Camera-type eye (tissue), 1 donor: ENCODE measurements around the gene VANGL2. TPM values are rescaled to one million over a fixed set of nuclear protein-coding genes. Genes with fewer than 3 reads are reported as not detected.

ENCODE experiments used
- total RNA-seq: library from RNA; depleted of rRNA; stranded (reverse); fragments of >200 nt; gene quantifications from one replicate; pipeline ENCODE4 v1.2.3, GENCODE V29; 2014

VANGL2 gene
- 15.2 TPM for total RNA-seq

GRCh38 chr1:160400223-160400645 lies at the start of gene VANGL2:
Gene VANGL2 (plus strand): TSS chr1:160400564. CDS start chr1:160415838, 15,274 bp downstream.

DNA sequence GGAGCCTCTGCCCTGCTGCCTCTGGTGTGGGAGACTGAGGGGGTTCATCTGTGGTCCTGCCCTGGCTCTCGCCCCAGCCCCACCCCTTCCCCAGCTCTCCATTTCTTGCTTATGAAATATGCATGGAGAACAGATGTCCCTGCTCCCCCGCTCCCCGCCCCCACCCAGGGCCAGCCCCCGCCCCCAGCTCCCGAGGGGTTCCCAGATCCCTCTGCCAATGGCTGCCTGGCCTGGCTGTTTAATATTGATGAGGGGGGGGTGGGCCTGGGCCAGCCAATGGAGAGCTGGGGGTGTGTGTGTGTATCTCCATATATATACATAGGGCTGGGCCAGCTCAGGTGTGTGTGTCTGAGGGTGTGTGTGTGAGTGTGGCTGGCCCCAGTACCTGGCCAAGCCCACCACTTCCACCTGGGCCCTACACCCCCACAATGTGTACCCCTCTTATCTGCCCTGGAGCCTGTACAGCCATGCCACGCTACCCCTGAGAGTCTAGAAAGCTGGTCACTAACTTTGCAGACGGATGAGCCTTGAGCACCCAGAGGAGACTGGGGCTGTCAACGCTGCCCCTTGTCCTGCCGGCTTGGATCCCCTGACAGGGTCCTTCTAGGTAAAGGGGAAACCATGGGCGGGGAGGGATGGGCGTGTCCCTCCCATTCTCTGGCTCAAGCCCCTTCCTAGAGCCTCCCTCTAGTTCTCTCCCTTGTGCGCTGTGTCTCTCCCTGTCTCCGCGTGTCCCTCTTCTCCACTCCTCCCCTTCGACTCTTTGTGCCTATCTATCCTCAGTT lies 33.4 kb upstream of the VANGL2 start, which contains the start of gene NHLH1:
NHLH1 (plus strand) TSS at position 341 of the 785 bp plus-strand sequence. CDS start 3,661 bp downstream, outside the sequence.

Other genes with a start within 250 kb of the VANGL2 start
- gene ATP1A4, start 249.0 kb upstream of the VANGL2 start, total RNA-seq: 0.60 TPM
- gene CASQ1, start 210.0 kb upstream of the VANGL2 start, total RNA-seq: 35.8 TPM
- gene PEA15, start 195.2 kb upstream of the VANGL2 start, total RNA-seq: 215 TPM
- 186 TPM for gene DCAF8, start 138.0 kb upstream of the VANGL2 start, total RNA-seq
- gene PEX19, start 115.4 kb upstream of the VANGL2 start, total RNA-seq: 99.8 TPM
- 156 TPM for gene COPA, start 57.3 kb upstream of the VANGL2 start, total RNA-seq
- 81.4 TPM for gene NCSTN, start 57.2 kb upstream of the VANGL2 start, total RNA-seq
- 2.7 TPM for gene NHLH1, start 33.5 kb upstream of the VANGL2 start, total RNA-seq
- gene SLAMF6, start 122.7 kb downstream of the VANGL2 start, total RNA-seq: not detected
- 2.2 TPM for gene CD84, start 178.9 kb downstream of the VANGL2 start, total RNA-seq
- gene SLAMF1, start 246.5 kb downstream of the VANGL2 start, total RNA-seq: not detected